Heart right ventricle (tissue), 16 donors: Measurements from ENCODE around the gene C16orf82. TPM values are rescaled to one million over a fixed set of nuclear protein-coding genes. Genes with fewer than 3 reads are reported as not detected.

Experiments used
- ATAC-seq, 8 donors: fragments of 200-7000 bp; cut with Tn5 transposase; one replicate each; pipeline ENCODE4 v1.9.1; 2020; ENCODE audit warnings: mild to moderate bottlenecking in 8 of 8, moderate library complexity in 8 of 8, moderate number of reproducible peaks in 1 of 8
- DNase-seq, 2 donors: peaks; one replicate each; pipeline ENCODE4 v3.0.0-alpha.2; 2020
- H3K27ac ChIP-seq, 10 donors: fragments of 200-600 bp; sonication (generic) in 2 of 10; one replicate each; pipeline versions ENCODE4 v1.5.0 to v1.8.0; 2020 to 2022; ENCODE audit warnings: mild to moderate bottlenecking in 3 of 10
- H3K27me3 ChIP-seq, 7 donors: fragments of 200-600 bp; one replicate each; pipeline ENCODE4 v1.8.0; 2021 to 2022; ENCODE audit warnings: mild to moderate bottlenecking in 2 of 7
- H3K36me3 ChIP-seq, 9 donors: fragments of 200-600 bp; sonication (generic) in 1 of 9; one replicate each; pipeline versions ENCODE4 v1.5.0 to v1.8.0; 2020 to 2022; ENCODE audit warnings: mild to moderate bottlenecking in 2 of 9
- H3K4me1 ChIP-seq, 9 donors: fragments of 200-600 bp; sonication (generic) in 1 of 9; one replicate each; pipeline versions ENCODE4 v1.5.0 to v1.8.0; 2020 to 2022; ENCODE audit warnings: mild to moderate bottlenecking in 4 of 9
- H3K4me3 ChIP-seq, 10 donors: fragments of 200-600 bp; sonication (generic) in 2 of 10; one replicate each; pipeline versions ENCODE4 v1.5.0 to v1.8.0; 2020 to 2022; ENCODE audit warnings: mild to moderate bottlenecking in 7 of 10, moderate library complexity in 2 of 10
- H3K9me3 ChIP-seq, 11 donors: fragments of 200-600 bp in 10 of 11; sonication (generic) in 2 of 11; one replicate each; pipeline versions ENCODE4 v1.5.0 to v1.8.0; 2013 to 2022; ENCODE audit warnings: mild to moderate bottlenecking in 2 of 11, control low read depth in 1 of 11, moderate library complexity in 1 of 11
- CTCF ChIP-seq, 9 donors: fragments of 200-600 bp; sonication (generic) in 2 of 9; IDR thresholded peaks; one replicate each; pipeline versions ENCODE4 v1.5.0 to v1.8.0; 2021 to 2022; ENCODE audit warnings: antibody characterized with exemption in 9 of 9, mild to moderate bottlenecking in 5 of 9, moderate library complexity in 1 of 9
- WGBS, 2 donors: extraction: QIAGEN DNeasy Blood & Tissue Kit; methylation state at CpG; one replicate each; pipeline ENCODE4 v1.1.7; 2013; ENCODE audit warnings: inconsistent platforms in 1 of 2; 5-methylcytosine and 5-hydroxymethylcytosine counted together
- intact Hi-C, 10 donors: fragments of 100-400 bp; cut with DNase I; formaldehyde crosslinking; loops; one replicate each; pipeline versions ENCODE4 v1.11.1 to v1.14.2; 2022
- polyA plus RNA-seq, 2 donors: library from polyadenylated mRNA; stranded (reverse); fragments of 200-250 nt; gene quantifications; one replicate each; pipeline ENCODE4 v1.2.3, GENCODE V29; 2013
- total RNA-seq, 10 donors: library from RNA; stranded (reverse); fragmentation: NEBNext Ultra II Directional in 3 of 10; extraction: Animal tissue kit (Norgen Biotek cat#: 25700) in 3 of 10; gene quantifications; one replicate each; pipeline versions ENCODE4 v1.2.1 to v1.2.4, GENCODE V29; 2021 to 2023
- donor health status: Arrhythmogenic right ventricular cardiomyopathy.
- donor health status: ischemic (EF 13 %, LVEDD 7.1; RV severe dilation, severe dysfunction).
- donor health status: healthy with polysubstance abuse.
- donor health status: DM: no; HTN: yes; CAD: no.
- donor health status: DM: no; HTN: no; CAD: no.
- donor health status: ischemic (EF 25% LVEDD 6.9; RV normal size, moderate dysfunction).
- donor health status: ischemic (EF 25% LVEDD 5.7; RV mildly dilated, moderate dysfunction).
- donor health status: healthy.
- donor health status: DM: yes; HTN: yes; CAD: no.
- donor health status: Ischemic cardiomyopathy.
- donor health status: ischemic (EF 35%, LVEDD 5.7; RV mildly dilated, moderate dysfunction).
- donor health status: nonischemic (EF 11% LVEDD 7.7; RV severe dilation, severe dysfunction).
- donor health status: DM: yes; HTN: yes; CAD: no.
- donor health status: PGD.
- donor health status: ischemic (EF 29% LVEDD 5.4; RV normal size, mild dysfunction).
- donor health status: nonischemic (EF 23%, LVEDD 6.1; RV moderate dilation, normal function).

Gene C16orf82
- total and polyA plus RNA-seq, 12 donors, result not detected

GRCh38 chr16:27040732-27041131 is 26.0 kb upstream of the C16orf82 start:
- 91 to 94% methylated on average over 23 of the region's 23 CpGs for WGBS, 2 donors
- intact Hi-C loops, result no loop called here
- no peaks in the 10 kb centered on the region for H3K4me1 ChIP-seq
- no peaks in the 10 kb centered on the region for H3K36me3 ChIP-seq
- H3K27ac ChIP-seq, result no peak overlapping the region
- no peak overlapping the region for H3K4me3 ChIP-seq
- no peak for ATAC-seq
- DNase-seq, result no peak
- H3K9me3 ChIP-seq, result peaks cover 0 to 25% (median 0%) of the 10 kb centered on the region in 11 donors
- peaks cover 0 to 20% (median 0%) of the 10 kb centered on the region in 7 donors for H3K27me3 ChIP-seq
- TF ChIP-seq CTCF (IDR thresholded peaks at IDR 0.05), result no peak

GRCh38 chr16:27046958-27047518 is 19.7 kb upstream of the C16orf82 start:
- no peak overlapping the region for H3K27ac ChIP-seq
- no peak for TF ChIP-seq CTCF (IDR thresholded peaks at IDR 0.05)
- no peaks in the 10 kb centered on the region for H3K4me1 ChIP-seq
- H3K4me3 ChIP-seq, result no peak overlapping the region
- no peaks in the 10 kb centered on the region for H3K36me3 ChIP-seq
- intact Hi-C loops, result no loop called here
- peaks cover 0 to 25% (median 6%) of the 10 kb centered on the region in 7 donors for H3K27me3 ChIP-seq
- peaks cover 0 to 15% (median 0%) of the 10 kb centered on the region in 11 donors for H3K9me3 ChIP-seq
- no peak for ATAC-seq
- DNase-seq, result no peak

- ATAC-seq (no peak), DNase-seq (no peak)
- WGBS, 2 donors, result 75 to 80% methylated on average over 7 of the region's 7 CpGs
- no peak overlapping the region for H3K27ac ChIP-seq
- no peaks in the 10 kb centered on the region for H3K4me1 ChIP-seq
- no peak for TF ChIP-seq CTCF (IDR thresholded peaks at IDR 0.05)
- H3K27me3 ChIP-seq, result peaks cover 0 to 24% (median 6%) of the 10 kb centered on the region in 7 donors
- H3K9me3 ChIP-seq, result peaks cover 0 to 14% (median 0%) of the 10 kb centered on the region in 11 donors
- H3K36me3 ChIP-seq, result no peaks in the 10 kb centered on the region
- intact Hi-C loops, result no loop called here
- no peak overlapping the region for H3K4me3 ChIP-seq
These were observed 18.4 kb upstream of the C16orf82 start for GRCh38 chr16:27048316-27048715.

- Histone ChIP-seq H3K4me1 (no peaks in the 10 kb centered on the region), H3K9me3 (peaks cover 0 to 8% (median 0%) of the 10 kb centered on the region in 11 donors), H3K4me3 (no peak overlapping the region), H3K27ac (no peak overlapping the region), H3K27me3 (peaks cover 0 to 23% (median 6%) of the 10 kb centered on the region in 7 donors), H3K36me3 (no peaks in the 10 kb centered on the region)
- DNase-seq (no peak), ATAC-seq (no peak)
- intact Hi-C loops, result no loop called here
- TF ChIP-seq CTCF (IDR thresholded peaks at IDR 0.05), result no peak
- WGBS, 2 donors, result 78% methylated on average over 5 of the region's 5 CpGs
These were observed 17.6 kb upstream of the C16orf82 start for GRCh38 chr16:27049117-27049516.
